C4-2B (cell line): ENCODE results near the gene PGAP2.
A peak's percentile ranks its signal among the peaks of the same experiment; 100 is the strongest.

ENCODE experiments used
- CTCF ChIP-seq: fragments of 450-650 bp; conservative IDR thresholded peaks from 2 replicates; pipeline ENCODE4 v1.5.1; 2017; ENCODE audit warnings: mild to moderate bottlenecking
- ZFX ChIP-seq: fragments of 450-650 bp; IDR thresholded peaks from 2 replicates; pipeline ENCODE4 v1.6.1; 2017

GRCh38 chr11:3824714-3825472 lies 16.5 kb downstream of the PGAP2 start:
- TF ChIP-seq CTCF (peak; percentile 86), ZFX (no peak)
